Epithelial cell of esophagus (primary cell): ENCODE measurements around the gene FAM149A.

ENCODE experiments used
- DNase-seq: peaks from one replicate; pipeline ENCODE4 v3.0.0; 2010; ENCODE audit warnings: low read depth
- H3K4me3 ChIP-seq: 2 replicates; pipeline ENCODE4 v1.5.1; 2011; ENCODE audit warnings: mild to moderate bottlenecking, low read length, control low read depth
- TF ChIP-seq, protein P1 (sequence below): IDR thresholded peaks from 2 replicates; pipeline ENCODE4 v1.5.1; 2011; ENCODE audit warnings: low read depth, mild to moderate bottlenecking, low read length, control low read depth, inconsistent platforms; ENCODE audit not compliant: insufficient read depth; ENCODE audit errors: missing control alignments

Gene FAM149A

DNA sequence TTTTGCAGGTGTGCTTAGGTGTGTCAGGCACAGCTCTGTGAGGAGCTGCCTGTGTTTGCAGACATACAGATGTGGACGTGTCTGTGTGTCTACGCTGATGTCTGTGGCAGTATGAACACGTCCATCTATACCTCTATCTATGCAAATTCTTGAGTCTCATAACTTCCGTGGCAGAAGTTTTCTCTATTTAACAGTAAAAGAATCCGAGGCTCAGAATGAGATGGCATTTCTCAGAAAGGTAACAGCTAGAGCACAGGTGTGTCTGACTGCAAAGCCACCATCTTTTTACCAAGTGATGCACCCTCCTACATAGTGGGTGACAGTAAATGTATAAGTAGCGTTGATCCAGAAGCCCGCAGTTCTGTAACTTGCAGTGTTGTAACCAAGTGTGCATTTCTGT, 47.0 kb downstream of the FAM149A start:
- TF ChIP-seq, protein P1, sequence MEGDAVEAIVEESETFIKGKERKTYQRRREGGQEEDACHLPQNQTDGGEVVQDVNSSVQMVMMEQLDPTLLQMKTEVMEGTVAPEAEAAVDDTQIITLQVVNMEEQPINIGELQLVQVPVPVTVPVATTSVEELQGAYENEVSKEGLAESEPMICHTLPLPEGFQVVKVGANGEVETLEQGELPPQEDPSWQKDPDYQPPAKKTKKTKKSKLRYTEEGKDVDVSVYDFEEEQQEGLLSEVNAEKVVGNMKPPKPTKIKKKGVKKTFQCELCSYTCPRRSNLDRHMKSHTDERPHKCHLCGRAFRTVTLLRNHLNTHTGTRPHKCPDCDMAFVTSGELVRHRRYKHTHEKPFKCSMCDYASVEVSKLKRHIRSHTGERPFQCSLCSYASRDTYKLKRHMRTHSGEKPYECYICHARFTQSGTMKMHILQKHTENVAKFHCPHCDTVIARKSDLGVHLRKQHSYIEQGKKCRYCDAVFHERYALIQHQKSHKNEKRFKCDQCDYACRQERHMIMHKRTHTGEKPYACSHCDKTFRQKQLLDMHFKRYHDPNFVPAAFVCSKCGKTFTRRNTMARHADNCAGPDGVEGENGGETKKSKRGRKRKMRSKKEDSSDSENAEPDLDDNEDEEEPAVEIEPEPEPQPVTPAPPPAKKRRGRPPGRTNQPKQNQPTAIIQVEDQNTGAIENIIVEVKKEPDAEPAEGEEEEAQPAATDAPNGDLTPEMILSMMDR: no peak
- no peak overlapping the region for H3K4me3 ChIP-seq
- DNase-seq: no peak

DNA sequence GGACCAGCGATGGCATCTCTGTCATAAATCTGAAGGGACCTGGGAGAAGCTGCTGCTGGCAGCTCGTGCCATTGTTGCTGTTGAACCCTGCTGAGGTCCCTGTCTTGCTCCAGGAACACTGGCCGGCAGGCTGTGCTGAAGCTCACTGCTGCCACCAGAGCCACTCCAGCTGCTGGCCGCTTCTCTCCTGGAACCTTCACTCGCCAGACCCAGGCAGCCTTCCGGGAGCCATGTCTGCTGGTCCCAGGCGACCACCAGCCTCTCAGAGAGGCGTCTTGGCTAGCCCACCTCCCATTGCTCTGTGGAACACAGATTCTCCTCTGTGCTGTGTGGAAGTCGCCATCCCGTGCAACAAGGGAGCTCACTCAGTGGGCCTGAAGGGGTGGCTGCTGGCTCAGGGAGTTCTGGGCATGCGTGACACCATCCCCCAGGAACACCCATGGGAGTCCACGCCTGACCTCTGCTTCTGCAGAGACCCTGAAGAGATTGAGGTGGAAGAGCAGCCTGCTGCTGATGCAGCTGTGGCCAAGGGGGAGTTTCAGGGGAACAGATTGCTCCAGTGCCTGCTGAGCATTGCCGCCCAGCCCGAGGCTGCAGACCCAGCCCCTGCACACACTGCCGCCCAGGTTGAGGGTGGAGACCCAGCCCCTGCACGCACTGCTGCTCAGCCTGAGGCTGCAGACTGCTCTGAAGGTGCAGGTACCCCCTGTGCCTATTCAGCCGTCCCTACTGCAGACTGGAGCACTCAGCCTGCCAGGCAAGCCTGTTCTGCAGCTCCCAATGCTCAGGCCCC, 53.7 kb downstream of the FAM149A start:
- TF ChIP-seq, protein P1: no peak
- no peak for DNase-seq
- no peak overlapping the region for H3K4me3 ChIP-seq

DNA sequence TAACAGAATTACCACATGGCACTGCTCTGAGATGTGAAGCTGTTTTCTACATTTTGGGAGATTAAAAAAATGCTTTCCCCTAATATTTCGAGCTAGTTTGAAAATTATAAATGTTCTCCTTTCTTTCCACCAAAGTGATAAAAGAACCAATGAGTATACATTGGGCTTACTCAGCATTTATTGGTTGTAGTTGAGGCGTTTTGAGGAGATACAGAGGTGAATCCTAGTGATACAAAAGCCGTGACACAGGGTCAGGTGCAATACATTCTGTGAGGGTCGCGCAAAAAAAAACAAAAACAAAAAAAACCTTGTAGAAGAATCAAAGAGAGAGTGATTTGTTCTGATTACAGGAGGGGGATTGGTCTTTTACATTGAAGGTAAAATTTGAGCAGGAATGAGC, 54.5 kb downstream of the FAM149A start:
- no peak for DNase-seq
- H3K4me3 ChIP-seq: no peak overlapping the region
- TF ChIP-seq, protein P1: no peak

- DNase-seq: no peak
- no peak overlapping the region for H3K4me3 ChIP-seq
- TF ChIP-seq, protein P1: no peak
Observed at GRCh38 chr4:186159613-186160012, 55.1 kb downstream of the FAM149A start.

- no peak overlapping the region for H3K4me3 ChIP-seq
- TF ChIP-seq, protein P1: no peak
- no peak for DNase-seq
Observed at GRCh38 chr4:186161138-186161537, 56.6 kb downstream of the FAM149A start.

GRCh38 chr4:186166852-186167512, 62.5 kb downstream of the FAM149A start:
- no peak for DNase-seq
- TF ChIP-seq, protein P1: no peak
- H3K4me3 ChIP-seq: no peak overlapping the region
